K562 (cell line): Measurements from ENCODE around the gene PRR30. TPM values are rescaled to one million over a fixed set of nuclear protein-coding genes. Genes with fewer than 3 reads are reported as not detected.

Experiments
- ATAC-seq: fragments of 200-7000 bp; cut with Tn5 transposase; 3 replicates; pipeline ENCODE4 v1.9.1; 2020; ENCODE audit warnings: moderate library complexity
- BruUV-seq: library from RNA; stranded (reverse); fragments of 400-500 nt; replicated peaks from 2 replicates; lab custom pipeline; 2021; lab: Mats Ljungman, UMichigan
- CTCF ChIA-PET: fragments of 300-600 bp; formaldehyde crosslinking; extraction: SDS; loops from one replicate; lab custom pipeline; 2021; ENCODE audit warnings: low intra/inter-chr PET ratio; lab: Yijun Ruan, JAX
- POLR2A ChIA-PET: fragments of 300-600, 350-650 bp; sonication (Branson Sonifier 250); formaldehyde crosslinking; extraction: SDS; loops from one replicate; lab custom pipeline; 2021; ENCODE audit warnings: antibody characterized with exemption, inconsistent platforms; lab: Yijun Ruan, JAX
- DNase-seq, 4 experiments: peaks; one replicate each; pipeline versions ENCODE4 v3.0.0 to v3.0.0-alpha.2; 2011 to 2018; ENCODE audit warnings: low spot score in 3 of 4, mixed read lengths in 3 of 4; ENCODE audit errors: extremely low read depth in 1 of 4
- FAIRE-seq: peaks from 2 replicates; lab custom pipeline; 2011; peaks lifted over from hg19 to GRCh38; lab: Jason Lieb, UNC
- H2AFZ ChIP-seq: 2 replicates; pipeline ENCODE4 v1.6.0; 2011; ENCODE audit warnings: low read depth, low read length, control low read depth, inconsistent platforms
- H3K27ac ChIP-seq: fragments of 200-600 bp; 3 replicates; pipeline ENCODE4 v1.8.0; 2011; ENCODE audit warnings: low read depth, mild to moderate bottlenecking, control low read depth, inconsistent platforms, low read length, moderate library complexity, mixed read lengths; ENCODE audit errors: extremely low read depth
- H3K27me3 ChIP-seq, 2 experiments: fragments of 300-600 bp in 1 of 2; 2 replicates in 1 of 2; 3 replicates in 1 of 2; pipeline versions ENCODE4 v1.6.0 to v1.8.0; 2011; ENCODE audit warnings: inconsistent platforms in 2 of 2, low read length in 2 of 2, mild to moderate bottlenecking in 1 of 2, mixed read lengths in 1 of 2, moderate library complexity in 1 of 2; ENCODE audit not compliant: control insufficient read depth in 2 of 2, insufficient read depth in 2 of 2
- H3K36me3 ChIP-seq: fragments of 300-600 bp; 3 replicates; pipeline ENCODE4 v1.8.0; 2011; ENCODE audit warnings: mild to moderate bottlenecking, low read length, inconsistent platforms; ENCODE audit not compliant: control insufficient read depth, insufficient read depth
- H3K4me1 ChIP-seq, 2 experiments: fragments of 200-600 bp in 1 of 2; replicated peaks in 1 of 2; 2 replicates in 1 of 2; 3 replicates in 1 of 2; pipeline versions ENCODE4 v1.5.1 to v1.8.0; 2011; ENCODE audit warnings: inconsistent platforms in 2 of 2, low read length in 2 of 2, mild to moderate bottlenecking in 1 of 2, mixed read lengths in 1 of 2, moderate library complexity in 1 of 2; ENCODE audit not compliant: control insufficient read depth in 2 of 2, insufficient read depth in 2 of 2
- H3K4me2 ChIP-seq: 2 replicates; pipeline ENCODE4 v1.6.1; 2011; ENCODE audit warnings: low read length, control low read depth, inconsistent platforms, mixed read lengths; ENCODE audit not compliant: insufficient read depth
- H3K4me3 ChIP-seq: fragments of 200-600 bp; sonication (generic), shearing (Covaris generic); 2 replicates; pipeline ENCODE4 v1.5.1; 2016; ENCODE audit warnings: control low read depth, inconsistent platforms
- H3K79me2 ChIP-seq: fragments of 200-600 bp; 3 replicates; pipeline ENCODE4 v1.8.0; 2011; ENCODE audit warnings: low read length, inconsistent platforms; ENCODE audit not compliant: control insufficient read depth, insufficient read depth
- H3K9ac ChIP-seq, 2 experiments: 2 replicates each; pipeline versions ENCODE4 v1.6.0 to v1.6.1; 2011; ENCODE audit warnings: low read depth in 2 of 2, low read length in 2 of 2, control low read depth in 1 of 2, inconsistent platforms in 1 of 2, mild to moderate bottlenecking in 1 of 2, mixed read lengths in 1 of 2; ENCODE audit not compliant: insufficient read depth in 1 of 2
- H3K9me1 ChIP-seq: one replicate; pipeline ENCODE4 v1.6.0; 2011; ENCODE audit warnings: inconsistent platforms, mild to moderate bottlenecking, low read length, moderate library complexity; ENCODE audit not compliant: control insufficient read depth, insufficient read depth
- H3K9me3 ChIP-seq: replicated peaks from 2 replicates; pipeline ENCODE4 v1.5.1; 2011; ENCODE audit warnings: low read depth, low read length, inconsistent platforms; ENCODE audit not compliant: control insufficient read depth, insufficient read depth
- H4K20me1 ChIP-seq: replicated peaks from 2 replicates; pipeline ENCODE4 v1.6.1; 2011; ENCODE audit warnings: low read length, inconsistent platforms, mixed read lengths; ENCODE audit not compliant: control insufficient read depth, insufficient read depth
- ARID1B ChIP-seq: fragments of 450-650 bp; IDR thresholded peaks from 2 replicates; pipeline ENCODE4 v1.6.1; 2016; ENCODE audit warnings: antibody characterized with exemption, mild to moderate bottlenecking, inconsistent platforms
- ARID3B ChIP-seq: fragments of 250-450 bp; sonication (Bioruptor Pico); IDR thresholded peaks from 2 replicates; pipeline ENCODE4 v1.4.0; 2020; ENCODE audit warnings: borderline replicate concordance
- BDP1 ChIP-seq: IDR thresholded peaks from 3 replicates; pipeline ENCODE4 v1.6.1; 2011; ENCODE audit not compliant: insufficient read length, insufficient read depth
- CBFA2T3 ChIP-seq: fragments of 450-650 bp; IDR thresholded peaks from 2 replicates; pipeline ENCODE4 v1.6.1; 2017
- CBX2 ChIP-seq: fragments of 200-600 bp; sonication (generic); IDR thresholded peaks from one replicate; pipeline ENCODE4 v1.6.1; 2012; ENCODE audit warnings: mild to moderate bottlenecking, low read length, inconsistent platforms; ENCODE audit not compliant: insufficient read depth, poor library complexity, severe bottlenecking
- CCAR2 ChIP-seq: fragments of 200-400 bp; formaldehyde crosslinking; IDR thresholded peaks from 2 replicates; pipeline ENCODE4 v1.6.1; 2017; ENCODE audit warnings: mild to moderate bottlenecking, low read depth, low read length
- CHAMP1 ChIP-seq: fragments of 450-650 bp; IDR thresholded peaks from 2 replicates; pipeline ENCODE4 v1.6.1; 2016; ENCODE audit warnings: mild to moderate bottlenecking
- ELF1 ChIP-seq: fragments of 200-800 bp; sonication (Bioruptor generic); IDR thresholded peaks from 2 replicates; pipeline ENCODE4 v1.6.1; 2016; ENCODE audit warnings: missing genetic modification characterization, missing compliant biosample characterization
- L3MBTL2 ChIP-seq: fragments of 450-650 bp; IDR thresholded peaks from 2 replicates; pipeline ENCODE4 v1.6.1; 2016; ENCODE audit warnings: mild to moderate bottlenecking, moderate library complexity
- REST ChIP-seq, 2 experiments: fragments of 450-650 bp; formaldehyde crosslinking in 1 of 2; IDR thresholded peaks; 2 replicates each; pipeline versions ENCODE4 v1.4.0 to v1.6.1; 2014 to 2020; ENCODE audit warnings: mild to moderate bottlenecking in 2 of 2, borderline replicate concordance in 1 of 2, low read depth in 1 of 2
- TAL1 ChIP-seq: fragments of 450-650 bp; IDR thresholded peaks from 2 replicates; pipeline ENCODE4 v1.6.1; 2016; ENCODE audit warnings: mild to moderate bottlenecking
- WGBS: fragments of 100-300 bp; shearing (Covaris generic); methylation state at CpG from one replicate; pipeline ENCODE4 v1.1.6; 2016; ENCODE audit warnings: low coverage, mixed read lengths; ENCODE audit not compliant: insufficient coverage; ENCODE audit errors: missing lambda C conversion rate; 5-methylcytosine and 5-hydroxymethylcytosine counted together
- in situ Hi-C: fragments of 300-500 bp; cut with MboI; formaldehyde crosslinking; loops from 4 replicates; pipeline ENCODE4 v1.15.0; 2018; ENCODE audit warnings: inconsistent platforms, mixed read lengths
- intact Hi-C: fragments of 100-400 bp; cut with micrococcal nuclease; formaldehyde crosslinking; loops from 2 replicates; pipeline ENCODE4 v1.14.2; 2022
- polyA plus RNA-seq, 8 experiments: library from polyadenylated mRNA; depleted of rRNA in 4 of 8; stranded (reverse) in 5 of 8; unstranded in 3 of 8; fragments of >200 nt; fragmentation: Nextera tagmentation in 2 of 8; fragmentation: Illumina TruSeq in 1 of 8; extraction: Ambion mirVana in 2 of 8; extraction: Trizol in 1 of 8; gene quantifications; 2 replicates each; pipeline versions ENCODE4 v1.2.1 to v1.2.3, GENCODE V29; 2011 to 2014; ENCODE audit warnings: inconsistent platforms in 1 of 8, missing spikeins in 1 of 8
- total RNA-seq, 7 experiments: library from RNA; depleted of rRNA in 6 of 7; stranded (reverse); fragments of >200 nt in 6 of 7; fragmentation: Illumina TruSeq in 2 of 7; extraction: Trizol in 2 of 7; gene quantifications; 2 replicates each; pipeline versions ENCODE4 v1.2.1 to v1.2.3, GENCODE V29; 2011 to 2021; ENCODE audit warnings: low replicate concordance in 1 of 7

PRR30 gene
- total and polyA plus RNA-seq, 9 of the 15 experiments (the other 6 are each of a cell fraction or from before 2014, with no cell fraction given) = not detected

GRCh38 chr2:27108221-27108620 is 31.0 kb downstream of the PRR30 start:
- BruUV-seq = no TSS peak
- TF ChIP-seq CBX2 (no peak), CHAMP1 (no peak), TAL1 (peak; percentile 34), ELF1 (no peak), ARID1B (peak; percentile 68), CBFA2T3 (peak; percentile 19; the same call in 1 of the 2 replicates), ARID3B (no peak), BDP1 (no peak), L3MBTL2 (no peak), CCAR2 (no peak), REST (IDR thresholded peaks at IDR 0.05; ENCODE audit: borderline replicate concordance) (peak; percentile 21; the same call in 1 of the 2 replicates), REST (CRISPR knock-in tag; IDR thresholded peaks at IDR 0.05; ENCODE audit: low read depth) (no peak)
- no peaks in the 10 kb centered on the region for H3K36me3 ChIP-seq
- FAIRE-seq (no peak), DNase-seq (no peak), ATAC-seq (no peak)
- no peak overlapping the region for H3K4me2 ChIP-seq
- no peaks in the 10 kb centered on the region for H4K20me1 ChIP-seq
- in situ Hi-C loops (no loop called here), intact Hi-C loops (no loop called here)
- no peaks in the 10 kb centered on the region for H3K9me1 ChIP-seq
- no peaks in the 10 kb centered on the region; a peak in 1 of 5 replicates for H3K4me1 ChIP-seq
- H3K27ac ChIP-seq = no peak overlapping the region
- no peaks in the 10 kb centered on the region for H3K79me2 ChIP-seq
- no peak overlapping the region for H3K4me3 ChIP-seq
- no peak overlapping the region for H3K9ac ChIP-seq
- WGBS = 33% methylated on average over 2 of the region's 2 CpGs
- H2AFZ ChIP-seq = no peak overlapping the region
- H3K27me3 ChIP-seq = no peaks in the 10 kb centered on the region
- H3K9me3 ChIP-seq = no peaks in the 10 kb centered on the region
- POLR2A ChIA-PET = no interaction called here
- CTCF ChIA-PET = no interaction called here
